ENCODE data around the gene COQ5. TPM values are rescaled to one million over a fixed set of nuclear protein-coding genes. Genes with fewer than 3 reads are reported as not detected.

Gene COQ5
- total RNA-seq, 2 experiments from 2014 or later, result 31.3 to 32.6 TPM

DNA sequence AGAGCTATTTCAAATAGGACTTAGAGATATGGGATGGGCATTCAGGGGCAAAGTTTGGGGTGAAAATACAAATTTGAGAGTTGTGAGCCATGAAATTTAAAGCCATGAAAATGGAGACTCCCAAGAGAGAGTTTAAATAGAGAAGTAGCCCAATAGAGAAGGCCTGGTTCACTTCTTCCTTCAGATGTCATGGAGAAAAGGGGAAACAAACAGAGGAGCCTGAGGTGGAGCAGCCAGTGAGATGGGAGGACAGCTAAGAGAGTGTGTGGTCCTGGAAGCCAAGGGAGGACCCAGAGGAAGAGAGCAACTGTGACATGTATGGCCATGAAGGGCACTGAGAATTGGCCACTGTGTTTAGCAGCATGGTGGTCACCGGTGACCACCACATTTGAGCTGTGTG, 45.3 kb downstream of the COQ5 start:
- DNase-seq (no peak), ATAC-seq (no peak)
- H3K9me3 Mint-ChIP-seq (ENCODE audit: low read depth), result no peaks in the 10 kb centered on the region
- peaks cover 1% of the 10 kb centered on the region for H3K36me3 Mint-ChIP-seq (ENCODE audit: low read depth)
- ChIA-PET CTCF (interaction anchor here (0.7 to 1.4 kb wide), 3 partner anchors 11 to 193 kb away, joined by 3 to 4 read pairs (median 4); no protein-coding TSS in a partner anchor), POLR2A (no interaction called here)
- no peak overlapping the region for H3K4me3 Mint-ChIP-seq
- H3K4me1 Mint-ChIP-seq, result no peaks in the 10 kb centered on the region
- intact Hi-C loops (cut with DNase I, micrococcal nuclease), result no loop called here
- H3K27ac Mint-ChIP-seq, result no peak overlapping the region
- H3K27me3 Mint-ChIP-seq, result no peaks in the 10 kb centered on the region

DNA sequence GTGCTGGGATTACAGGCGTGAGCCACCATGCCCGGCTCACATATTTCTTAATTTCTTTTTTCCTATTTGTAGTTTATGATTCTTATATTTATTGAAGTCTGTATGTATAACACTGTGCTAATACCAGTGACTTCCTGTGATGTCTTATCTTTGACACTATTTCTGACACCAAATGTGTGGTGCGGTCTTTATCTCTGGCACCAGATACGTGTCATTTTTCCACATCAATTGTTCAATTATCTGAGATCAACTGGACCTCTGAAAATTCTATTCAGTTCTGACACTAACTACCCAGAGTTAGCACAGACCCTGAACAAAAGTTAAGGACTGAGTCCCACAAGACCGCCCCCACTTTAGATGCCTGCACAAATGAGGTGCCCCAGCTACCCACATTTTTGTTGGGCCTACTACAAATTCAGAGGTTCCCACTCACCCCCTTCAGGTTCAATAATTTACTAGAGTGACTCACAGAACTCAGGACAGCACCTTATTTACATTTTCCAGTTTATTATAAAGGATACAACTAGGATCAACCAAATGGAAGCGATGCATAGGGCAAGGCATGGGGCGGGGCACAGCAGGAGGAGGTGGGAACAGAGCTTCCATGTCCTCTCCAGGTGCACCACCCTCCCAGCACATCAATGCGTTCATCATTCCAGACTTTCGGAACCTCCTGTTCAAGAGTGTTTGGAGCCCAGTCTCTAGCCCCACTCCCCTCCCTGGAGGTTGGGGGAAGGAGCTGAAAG, 47.8 kb downstream of the COQ5 start:
- no peak for DNase-seq
- ChIA-PET POLR2A (no interaction called here), CTCF (interaction anchor here (0.6 to 0.8 kb wide), 2 partner anchors 19 to 40 kb away, joined by 3 to 4 read pairs; no protein-coding TSS in a partner anchor)
- no peak overlapping the region for H3K27ac Mint-ChIP-seq
- no peak overlapping the region for H3K4me3 Mint-ChIP-seq
- peaks cover 1% of the 10 kb centered on the region for H3K36me3 Mint-ChIP-seq (ENCODE audit: low read depth)
- H3K9me3 Mint-ChIP-seq (ENCODE audit: low read depth), result no peaks in the 10 kb centered on the region
- intact Hi-C loops (cut with DNase I, micrococcal nuclease), result no loop called here
- H3K27me3 Mint-ChIP-seq, result no peaks in the 10 kb centered on the region
- no peaks in the 10 kb centered on the region for H3K4me1 Mint-ChIP-seq
- no peak for ATAC-seq

DNA sequence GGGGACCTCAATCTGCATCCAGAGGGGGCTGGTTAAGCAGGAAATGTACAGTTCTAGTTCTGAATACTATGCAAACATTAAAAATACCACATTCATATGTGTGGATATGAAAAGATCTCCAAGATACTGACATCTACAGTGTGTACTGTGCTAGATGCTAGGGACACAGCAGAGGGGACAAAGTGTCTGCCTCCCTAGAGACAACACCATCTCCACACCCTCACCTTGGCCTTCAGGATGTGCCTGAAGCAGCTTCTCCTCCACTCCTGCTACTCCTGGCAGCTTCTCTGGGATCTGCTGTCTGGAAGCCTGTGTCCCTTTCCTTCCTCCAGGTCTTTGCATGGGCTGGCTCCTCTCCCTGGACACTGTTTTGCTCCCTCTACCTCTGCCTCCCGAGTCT, 48.7 kb downstream of the COQ5 start:
- no peak overlapping the region for H3K4me3 Mint-ChIP-seq
- CTCF ChIA-PET, result interaction anchor here (0.5 to 1.3 kb wide), 3 partner anchors 10 to 104 kb away, joined by 3 to 4 read pairs (median 4); no protein-coding TSS in a partner anchor
- no peaks in the 10 kb centered on the region for H3K9me3 Mint-ChIP-seq (ENCODE audit: low read depth)
- H3K36me3 Mint-ChIP-seq (ENCODE audit: low read depth), result peaks cover 1% of the 10 kb centered on the region
- DNase-seq (no peak), ATAC-seq (no peak)
- POLR2A ChIA-PET, result interaction anchor here (1.1 kb wide), 1 partner anchor 490 kb away, joined by 5 read pairs; no protein-coding TSS in a partner anchor
- H3K27me3 Mint-ChIP-seq, result no peaks in the 10 kb centered on the region
- intact Hi-C loops (cut with DNase I, micrococcal nuclease), result no loop called here
- H3K27ac Mint-ChIP-seq, result no peak overlapping the region
- no peaks in the 10 kb centered on the region for H3K4me1 Mint-ChIP-seq

DNA sequence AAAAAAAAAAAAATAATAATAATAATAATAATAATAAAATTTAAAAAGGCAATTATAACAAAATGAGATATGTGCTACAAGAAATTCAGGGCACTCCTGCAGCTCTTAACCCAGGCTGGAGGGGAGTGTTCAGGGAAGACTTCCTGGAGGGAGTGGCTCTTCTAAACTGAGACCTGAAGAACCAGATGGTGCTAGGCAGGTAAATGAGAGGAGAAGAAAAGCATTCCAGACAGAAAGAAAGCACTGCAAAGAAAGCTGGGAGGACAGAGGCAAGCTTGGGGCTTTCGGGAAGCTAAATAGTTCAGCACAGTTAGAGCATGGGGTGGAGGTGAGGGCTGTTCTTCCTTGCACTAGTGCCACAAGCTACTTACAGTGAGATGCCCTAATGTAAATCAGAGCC, 49.5 kb downstream of the COQ5 start:
- intact Hi-C loops (cut with DNase I, micrococcal nuclease), result no loop called here
- Mint-ChIP-seq H3K27ac (no peak overlapping the region), H3K4me1 (no peaks in the 10 kb centered on the region), H3K36me3 (ENCODE audit: low read depth) (peaks cover 1% of the 10 kb centered on the region), H3K4me3 (no peak overlapping the region), H3K9me3 (ENCODE audit: low read depth) (no peaks in the 10 kb centered on the region), H3K27me3 (no peaks in the 10 kb centered on the region)
- ATAC-seq (no peak), DNase-seq (no peak)
- ChIA-PET CTCF (interaction anchor here (0.5 to 1.3 kb wide), 2 partner anchors 9 to 104 kb away, joined by 3 to 4 read pairs; no protein-coding TSS in a partner anchor), POLR2A (interaction anchor here (0.8 to 1.1 kb wide), 2 partner anchors 102 to 489 kb away, joined by 3 to 5 read pairs; partner anchors contain the start of gene POP5)

DNA sequence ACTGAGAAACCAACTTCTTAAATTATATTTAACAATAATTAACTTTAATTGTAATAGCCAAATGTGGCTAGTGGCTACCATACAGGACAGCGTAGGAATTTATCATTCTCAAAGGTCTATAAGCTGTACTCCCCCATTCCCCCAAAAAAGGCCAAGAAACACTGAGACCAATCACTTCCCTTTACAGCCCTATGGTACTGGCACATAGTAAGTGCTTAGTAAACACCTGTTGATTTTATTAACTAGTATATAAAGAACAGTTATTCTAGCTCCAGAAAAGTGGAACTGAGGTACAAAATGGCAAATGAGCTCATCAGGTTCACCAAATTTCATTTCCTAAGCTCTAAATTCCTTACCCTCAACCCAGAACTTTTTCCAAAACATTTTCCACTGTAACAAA, 53.3 kb downstream of the COQ5 start:
- Mint-ChIP-seq H3K27me3 (no peaks in the 10 kb centered on the region), H3K4me3 (no peak overlapping the region), H3K9me3 (ENCODE audit: low read depth) (no peaks in the 10 kb centered on the region), H3K36me3 (ENCODE audit: low read depth) (no peaks in the 10 kb centered on the region), H3K27ac (no peak overlapping the region), H3K4me1 (peaks cover 9% of the 10 kb centered on the region)
- no peak for ATAC-seq
- intact Hi-C loops (cut with DNase I, micrococcal nuclease), result no loop called here
- ChIA-PET POLR2A (interaction anchor here (0.8 kb wide), 1 partner anchor 184 kb away, joined by 3 read pairs; the partner anchor contains the start of gene RNU4-2), CTCF (interaction anchor here (0.5 to 2.0 kb wide), 4 partner anchors 9 to 307 kb away, joined by 3 to 9 read pairs (median 4); no protein-coding TSS in a partner anchor)
- DNase-seq, result no peak

DNA sequence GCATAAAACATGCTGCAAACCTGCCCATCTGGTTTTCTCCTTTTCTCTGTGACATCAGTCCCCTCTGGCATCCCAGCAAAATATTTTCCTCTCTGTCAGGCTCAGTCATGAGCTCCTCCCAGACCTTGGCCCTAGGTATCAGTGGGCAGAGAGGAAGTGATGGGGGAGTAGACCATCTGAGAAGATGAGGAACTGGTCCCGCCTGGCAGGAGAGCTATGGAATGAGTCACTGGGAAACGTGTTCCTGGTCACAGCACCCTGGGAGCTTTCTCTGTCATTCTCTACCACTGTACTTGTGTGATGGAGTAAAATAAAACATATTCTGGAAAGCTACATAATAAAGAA, 54.4 kb downstream of the COQ5 start:
- POLR2A ChIA-PET, result interaction anchor here (0.6 to 0.8 kb wide), 3 partner anchors 14 to 183 kb away, joined by 3 read pairs; partner anchors contain the start of gene RNU4-2
- DNase-seq, result no peak
- H3K4me1 Mint-ChIP-seq, result peaks cover 13% of the 10 kb centered on the region

DNA sequence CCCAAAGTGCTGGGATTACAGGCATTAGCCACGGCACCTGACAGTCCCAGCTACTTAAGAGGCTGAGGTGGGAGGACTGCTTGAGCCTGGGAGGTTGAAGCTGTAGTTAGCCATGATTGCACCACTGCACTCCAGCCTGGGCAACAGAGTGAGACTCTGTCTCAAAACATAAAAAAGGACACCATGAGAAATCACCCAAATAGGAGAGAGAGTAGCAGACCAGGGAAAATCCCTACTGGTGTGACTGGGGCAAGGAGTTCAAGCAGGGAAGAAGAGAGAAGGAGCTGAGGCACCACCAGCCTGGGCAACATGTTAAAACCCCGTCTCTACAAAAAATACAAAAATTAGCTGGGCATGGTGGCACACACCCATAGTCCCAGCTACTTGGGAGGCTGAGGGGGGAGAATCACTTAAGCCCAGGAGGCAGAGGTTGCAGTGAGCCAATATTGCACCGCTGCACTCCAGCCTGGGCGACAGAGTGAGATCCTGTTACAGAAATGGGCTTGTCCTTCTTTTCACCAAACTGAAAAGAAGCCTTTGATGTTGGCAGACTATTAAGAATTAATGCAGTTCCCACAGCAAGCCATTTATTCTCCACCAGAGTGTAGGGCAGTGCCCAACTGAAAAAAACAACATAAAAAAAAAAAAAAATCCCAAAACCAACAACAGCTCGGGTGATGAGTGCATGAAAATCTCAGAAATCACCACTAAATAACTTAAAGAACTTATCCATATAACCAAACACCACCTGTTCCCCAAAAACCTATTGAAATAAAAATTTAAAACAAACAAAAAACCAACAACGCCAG, 54.9 kb downstream of the COQ5 start:
- H3K36me3 Mint-ChIP-seq (ENCODE audit: low read depth), result no peaks in the 10 kb centered on the region
- intact Hi-C loops (cut with DNase I, micrococcal nuclease), result no loop called here
- no peak for DNase-seq
- ATAC-seq, result no peak
- no peaks in the 10 kb centered on the region for H3K27me3 Mint-ChIP-seq
- no peak overlapping the region for H3K4me3 Mint-ChIP-seq
- CTCF ChIA-PET, result interaction anchor here (0.7 to 2.0 kb wide), 5 partner anchors 7 to 1772 kb away, joined by 3 to 9 read pairs (median 4); partner anchors contain the start of gene SIRT4
- POLR2A ChIA-PET, result interaction anchor here (0.6 kb wide), 1 partner anchor 23 kb away, joined by 3 read pairs; no protein-coding TSS in a partner anchor
- peaks cover 13% of the 10 kb centered on the region for H3K4me1 Mint-ChIP-seq
- H3K9me3 Mint-ChIP-seq (ENCODE audit: low read depth), result no peaks in the 10 kb centered on the region
- no peak overlapping the region for H3K27ac Mint-ChIP-seq

More for the DNA sequence above, 54.4 kb downstream of the COQ5 start:
- Mint-ChIP-seq H3K27me3 (no peaks in the 10 kb centered on the region), H3K9me3 (ENCODE audit: low read depth) (no peaks in the 10 kb centered on the region), H3K36me3 (ENCODE audit: low read depth) (no peaks in the 10 kb centered on the region), H3K4me3 (no peak overlapping the region), H3K27ac (no peak overlapping the region)
- CTCF ChIA-PET, result interaction anchor here (0.8 to 2.0 kb wide), 5 partner anchors 8 to 172 kb away, joined by 3 to 9 read pairs (median 4); partner anchors contain the start of gene SIRT4
- intact Hi-C loops (cut with DNase I, micrococcal nuclease), result no loop called here
- no peak for ATAC-seq

DNA sequence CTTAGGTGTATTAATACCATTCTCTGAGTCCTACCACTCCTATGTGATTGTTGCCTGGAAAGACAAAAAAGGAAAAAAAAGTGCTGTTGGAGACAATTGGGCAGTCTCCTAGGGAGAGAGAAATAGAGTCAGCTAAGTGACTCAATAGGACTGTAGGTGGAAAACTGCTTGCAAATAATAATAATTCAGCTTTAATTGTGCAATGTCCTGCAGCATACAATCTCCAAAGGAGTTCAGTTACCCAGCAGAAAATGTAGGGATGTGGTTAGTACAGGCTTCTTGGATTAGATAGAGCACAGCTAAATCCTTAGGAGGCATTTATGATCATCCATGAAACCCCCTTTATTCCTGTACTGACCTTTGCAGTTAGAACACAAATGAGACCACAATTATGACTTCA, 56.4 kb downstream of the COQ5 start:
- POLR2A ChIA-PET, result interaction anchor here (1.0 kb wide), 1 partner anchor 24 kb away, joined by 4 read pairs; no protein-coding TSS in a partner anchor
- Mint-ChIP-seq H3K9me3 (ENCODE audit: low read depth) (no peaks in the 10 kb centered on the region), H3K27me3 (no peaks in the 10 kb centered on the region), H3K4me3 (no peak overlapping the region), H3K4me1 (peaks cover 20% of the 10 kb centered on the region), H3K36me3 (ENCODE audit: low read depth) (peaks cover 8% of the 10 kb centered on the region), H3K27ac (no peak overlapping the region)
- DNase-seq, result no peak
- intact Hi-C loops (cut with DNase I, micrococcal nuclease), result no loop called here
- CTCF ChIA-PET, result interaction anchor here (0.7 to 1.8 kb wide), 6 partner anchors 11 to 499 kb away, joined by 3 to 6 read pairs (median 4); no protein-coding TSS in a partner anchor
- no peak for ATAC-seq

DNA sequence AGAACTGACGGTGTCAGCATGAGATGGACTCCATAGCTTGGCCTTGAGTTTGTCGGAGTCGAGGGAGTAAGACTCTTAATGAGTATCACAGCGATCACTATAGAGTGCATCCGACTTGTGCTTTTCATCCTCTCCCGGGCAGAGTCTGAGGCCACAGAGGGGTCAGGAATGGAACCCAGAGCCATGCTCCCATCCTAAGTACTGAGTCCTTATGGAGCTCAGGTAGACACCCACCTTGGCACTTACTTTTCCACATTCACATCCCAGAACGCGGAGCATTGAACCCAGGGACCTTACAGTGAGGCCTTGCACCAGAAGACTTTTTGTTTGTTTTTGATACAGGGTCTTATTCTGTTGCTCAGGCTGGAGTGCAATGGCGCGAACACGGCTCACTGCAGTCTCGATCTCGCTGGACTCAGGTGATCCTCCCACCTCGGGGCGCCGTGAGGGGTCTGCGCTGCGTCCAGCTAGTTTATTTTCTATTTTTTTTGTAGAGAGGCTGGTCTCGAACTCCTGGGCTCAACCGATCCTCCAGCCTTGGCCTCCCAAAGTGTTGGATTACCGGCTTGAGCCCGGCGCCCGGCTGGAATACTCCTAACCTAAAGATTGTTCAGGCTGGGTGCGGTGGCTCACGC, 58.7 kb downstream of the COQ5 start:
- ChIA-PET POLR2A (interaction anchor here (0.6 to 2.5 kb wide), 2 partner anchors 11 to 269 kb away, joined by 4 to 12 read pairs; no protein-coding TSS in a partner anchor), CTCF (interaction anchor here (0.5 to 2.8 kb wide), 16 partner anchors 9 to 540 kb away, joined by 3 to 10 read pairs (median 4); partner anchors contain the start of gene POP5)
- intact Hi-C loops (cut with DNase I, micrococcal nuclease), result no loop called here
- no peak for DNase-seq
- Mint-ChIP-seq H3K27ac (peak overlapping the region; percentile 88), H3K27me3 (no peaks in the 10 kb centered on the region), H3K4me3 (peak overlapping the region; percentile 79), H3K4me1 (peaks cover 39% of the 10 kb centered on the region), H3K36me3 (ENCODE audit: low read depth) (peaks cover 17% of the 10 kb centered on the region), H3K9me3 (ENCODE audit: low read depth) (no peaks in the 10 kb centered on the region)
- ATAC-seq, result peak; percentile 38

DNA sequence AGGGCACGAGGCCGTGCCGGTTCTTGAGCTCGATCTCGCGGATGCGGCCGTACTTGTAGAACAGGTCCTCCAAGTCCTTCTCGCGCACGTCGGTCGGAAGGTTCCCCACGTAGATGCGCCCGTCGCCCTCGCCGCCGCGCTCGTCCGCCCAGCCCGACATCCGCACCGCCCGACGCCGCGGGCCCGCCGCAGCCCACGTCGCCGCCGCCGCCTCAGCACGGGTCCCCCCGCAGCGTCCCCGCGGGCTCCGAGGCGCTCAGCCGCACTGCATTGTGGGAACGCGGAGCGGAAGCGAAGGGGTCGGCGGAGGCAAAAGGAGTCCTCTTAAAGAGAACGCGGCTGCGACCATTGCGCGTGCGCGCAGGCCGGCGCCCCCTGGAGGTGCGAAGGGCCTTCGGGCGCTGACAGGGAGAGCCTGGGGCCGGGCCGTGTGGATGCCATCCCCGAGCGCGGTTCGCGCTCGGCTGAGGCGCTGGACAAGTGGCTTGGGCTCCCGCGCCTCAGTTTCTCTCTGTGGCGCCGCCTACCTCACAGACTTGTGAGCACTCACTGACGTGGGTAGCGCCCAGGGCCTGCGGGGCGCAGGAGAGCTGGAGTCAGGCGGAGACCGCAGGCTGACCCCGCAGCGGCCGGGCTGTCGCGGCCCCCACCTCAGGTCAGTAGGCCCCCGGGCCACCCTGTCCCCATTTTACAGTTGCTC, 59.4 kb downstream of the COQ5 start, which contains the start of gene SRSF9:
SRSF9 (minus strand) TSS at position 299 of the 700 bp plus-strand sequence; CDS start at position 160, 139 bp downstream.
- ATAC-seq (peak; percentile 94), DNase-seq (peak; percentile 98)
- Mint-ChIP-seq H3K4me1 (peaks cover 40% of the 10 kb centered on the region), H3K27ac (peak within 1 kb of the TSS; percentile 88), H3K27me3 (no peaks in the 10 kb centered on the region), H3K36me3 (ENCODE audit: low read depth) (peaks cover 21% of the 10 kb centered on the region), H3K4me3 (peak within 1 kb of the TSS; percentile 79), H3K9me3 (ENCODE audit: low read depth) (no peaks in the 10 kb centered on the region)
- intact Hi-C loops (cut with DNase I, micrococcal nuclease), result loop anchor here (1.0 to 2.0 kb wide), 14 partner anchors 23 to 268 kb away; partner anchors contain the start of genes COX6A1 (in 2 of the 2), GATC (in 2 of the 2), RNF10 (in 2 of the 2) and TRIAP1 (in 2 of the 2)
- ChIA-PET CTCF (interaction anchor here (0.6 to 2.8 kb wide), 19 partner anchors 11 to 422 kb away, joined by 3 to 10 read pairs (median 4); partner anchors contain the start of gene POP5), POLR2A (interaction anchor here (0.6 to 2.5 kb wide), 3 partner anchors 11 to 268 kb away, joined by 4 to 12 read pairs (median 5); partner anchors contain the start of gene RPLP0)
